Activated CD4-positive, alpha-beta T cell treated with anti-CD3 and anti-CD28 coated beads for 24 hours (primary cell): ENCODE results near the gene ASTN2.

Experiments used
- DNase-seq, 2 donors: peaks; one replicate each; pipeline ENCODE4 v3.0.0-alpha.2; 2020; ENCODE audit warnings: low read depth in 2 of 2

ASTN2 gene

DNA sequence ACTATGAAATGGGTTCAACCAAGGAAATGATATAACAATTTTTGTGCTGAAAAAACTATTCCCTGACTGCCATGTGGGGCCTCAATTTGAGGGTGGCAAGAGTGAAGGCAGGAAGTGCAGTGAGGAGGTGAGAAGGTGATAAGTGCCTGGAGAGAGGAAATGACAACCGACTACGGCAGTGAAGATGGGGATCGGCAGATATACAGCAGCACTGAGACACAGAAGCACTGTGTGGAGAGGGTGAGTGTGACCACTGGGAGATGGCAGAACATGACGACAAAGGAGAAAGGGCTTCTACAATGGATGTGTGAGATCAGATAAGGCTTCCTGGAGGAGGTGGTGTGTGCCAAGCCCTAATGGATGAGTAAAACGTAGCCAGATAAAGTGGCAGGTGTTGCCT, 456.0 kb downstream of the ASTN2 start:
- no peak for DNase-seq

DNA sequence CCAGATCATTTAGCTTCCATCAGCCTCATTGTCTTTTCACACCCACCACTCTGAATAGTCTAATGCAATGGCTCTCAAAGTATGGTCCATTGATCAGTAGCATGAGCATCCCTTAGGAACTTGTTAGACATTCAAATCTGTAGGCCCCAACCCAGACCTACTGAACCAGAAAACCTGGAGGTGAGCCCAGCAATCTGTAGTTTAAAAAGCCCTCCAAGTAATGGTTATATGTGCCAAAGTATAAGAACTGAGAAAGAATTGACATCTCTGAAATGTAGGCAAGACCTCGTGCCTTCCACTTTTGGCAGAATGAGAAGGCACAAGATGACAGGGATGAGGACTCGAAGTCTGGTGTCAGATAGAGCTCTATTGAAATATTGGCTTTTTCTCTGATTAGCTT, 460.1 kb downstream of the ASTN2 start:
- no peak for DNase-seq

DNA sequence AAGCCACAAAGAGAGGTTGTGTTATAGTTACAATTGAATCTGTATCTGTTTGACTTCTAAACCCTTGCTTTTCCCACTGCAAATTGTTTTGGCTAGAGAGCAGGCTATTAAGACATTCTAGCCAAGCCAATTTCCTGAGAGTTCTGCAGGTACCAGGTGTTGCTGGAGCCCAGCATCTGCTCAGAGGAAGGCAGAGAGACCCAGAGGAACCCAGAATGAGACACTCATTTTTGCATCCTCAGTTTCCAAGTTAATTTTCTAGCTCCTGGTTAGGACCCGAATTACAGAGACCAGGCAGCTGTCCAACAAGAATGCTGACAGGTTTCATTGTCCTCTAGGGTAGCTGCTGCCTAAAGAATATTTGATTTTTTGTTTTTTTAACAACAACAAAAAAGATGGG, 461.6 kb downstream of the ASTN2 start:
- DNase-seq = no peak

DNA sequence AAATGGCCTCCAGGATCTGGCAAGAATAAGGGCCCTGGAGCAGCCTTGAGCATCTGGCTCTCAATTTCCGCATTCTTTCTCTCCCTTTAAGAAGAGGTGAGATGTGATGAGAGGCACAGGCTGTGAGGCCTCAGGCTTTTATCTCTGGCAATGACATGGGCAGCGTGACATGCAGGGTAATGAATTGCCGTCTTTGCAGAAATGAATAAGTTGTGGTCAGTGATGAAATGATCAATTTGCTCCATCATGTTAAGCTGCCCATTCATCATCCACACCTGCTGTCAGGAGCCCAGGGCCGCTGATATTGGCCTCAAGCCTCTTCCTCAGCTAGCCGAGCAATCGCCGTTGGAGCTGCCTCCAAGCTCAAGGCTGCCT, 462.4 kb downstream of the ASTN2 start:
- no peak for DNase-seq

DNA sequence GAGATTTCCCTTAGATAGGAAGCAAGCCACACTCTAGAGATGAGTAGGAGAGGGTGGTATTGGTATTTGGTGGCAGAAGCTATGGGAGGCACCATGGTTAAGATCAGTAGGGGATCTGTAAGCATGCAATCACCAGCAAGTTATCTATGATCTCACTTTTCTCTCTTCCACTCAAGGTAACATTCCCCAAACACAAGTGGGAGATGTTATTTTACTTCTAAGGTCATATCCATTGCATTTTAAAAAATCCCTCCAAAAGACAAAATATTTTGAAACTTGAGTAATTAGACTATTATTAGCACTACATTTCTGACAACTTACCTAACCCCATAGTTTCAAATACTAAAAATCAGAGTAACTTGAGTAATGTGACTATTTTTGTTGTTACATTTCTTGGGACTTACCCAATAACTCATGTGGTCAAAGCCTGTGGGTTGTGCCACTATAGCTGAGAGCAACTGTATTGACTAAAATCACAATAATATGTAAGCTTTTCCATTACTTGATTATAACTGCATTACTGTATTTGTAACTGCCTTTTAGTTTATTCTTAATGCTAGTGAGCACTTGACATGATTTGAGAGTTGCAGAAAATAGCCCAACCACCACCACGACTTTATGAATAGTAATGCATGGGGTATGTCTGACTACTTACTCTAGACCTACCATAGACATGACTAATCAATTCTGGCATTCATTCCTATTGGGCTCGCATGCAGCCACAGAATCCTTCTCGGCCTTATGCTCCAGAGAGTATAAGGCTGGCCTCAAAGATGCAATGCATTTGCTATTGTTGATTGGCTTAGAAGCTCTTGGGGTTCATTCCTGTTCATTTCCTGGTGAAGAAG, 463.0 kb downstream of the ASTN2 start:
- DNase-seq = no peak

DNA sequence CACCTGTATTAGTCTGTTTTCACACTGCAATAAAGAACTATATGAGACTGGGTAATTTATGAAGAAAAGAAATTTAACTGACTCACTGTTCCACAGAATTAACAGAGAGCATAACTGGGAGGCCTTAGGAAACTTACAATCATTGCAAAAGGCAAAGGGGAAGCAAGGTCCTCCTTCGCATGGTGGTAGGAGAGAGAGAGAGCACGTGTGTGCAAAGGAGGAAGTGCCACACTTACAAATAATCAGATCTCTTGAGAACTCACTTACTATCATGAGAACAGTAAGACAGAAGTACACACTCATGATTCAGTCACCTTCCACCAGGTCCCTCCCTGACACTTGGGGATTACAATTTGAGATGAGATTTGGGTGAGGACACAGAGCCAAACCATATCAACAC, 469.0 kb downstream of the ASTN2 start:
- DNase-seq = no peak

DNA sequence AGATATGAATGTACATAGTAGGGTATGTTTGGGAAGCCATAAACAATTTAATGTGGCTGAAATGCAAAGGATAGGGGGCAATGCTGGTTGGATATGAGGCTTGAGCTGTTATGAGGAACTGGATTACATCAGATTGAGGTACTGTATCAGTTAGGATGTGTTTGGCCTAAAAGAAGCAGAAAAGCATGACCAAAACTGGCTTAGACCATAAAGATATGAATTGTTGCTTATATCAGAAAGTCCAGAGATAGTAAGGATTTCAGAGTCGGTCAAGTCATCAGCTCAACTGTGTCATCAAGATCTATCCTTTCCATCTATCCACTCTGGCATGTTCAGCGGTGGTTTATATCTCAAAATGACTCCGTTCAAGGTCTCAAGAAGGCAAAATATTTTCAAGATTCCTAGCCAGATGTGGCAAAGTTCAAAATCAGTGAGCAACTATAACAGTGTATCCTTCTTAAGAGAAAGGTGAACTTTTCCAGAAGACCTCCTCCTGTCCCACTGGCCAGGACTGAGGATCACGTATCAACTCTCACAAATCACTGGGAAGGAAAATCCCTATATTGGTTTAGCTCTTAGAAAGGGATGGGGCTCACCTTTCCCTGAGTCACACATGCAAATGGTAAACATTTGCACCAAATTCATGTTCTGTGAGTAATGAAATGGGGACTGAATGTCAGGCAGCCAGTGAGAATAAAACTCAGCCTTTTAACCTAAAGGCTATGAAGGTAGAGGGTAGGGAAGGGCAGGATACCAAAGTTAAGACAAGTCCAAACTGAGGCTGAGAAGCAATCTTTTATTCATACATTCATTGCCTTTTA, 469.9 kb downstream of the ASTN2 start:
- DNase-seq = no peak

DNA sequence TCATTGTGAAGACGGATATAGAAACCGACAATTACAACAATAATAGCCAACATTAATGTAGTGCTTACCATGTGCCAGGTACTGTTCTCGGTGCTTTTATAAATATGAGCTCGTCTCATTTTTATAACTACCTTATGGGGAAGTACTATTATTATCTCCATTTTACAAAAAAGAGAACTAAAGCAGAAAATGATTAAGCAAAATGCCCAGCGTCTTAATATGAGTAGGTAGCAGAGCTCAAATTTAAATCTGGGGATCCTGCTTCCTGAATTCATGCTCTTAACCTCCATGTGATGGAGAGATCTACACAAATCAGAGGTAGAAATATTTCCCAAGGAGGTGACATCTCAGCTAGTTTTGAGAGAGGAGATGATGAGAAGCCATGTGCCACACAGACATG, 470.9 kb downstream of the ASTN2 start:
- no peak for DNase-seq

DNA sequence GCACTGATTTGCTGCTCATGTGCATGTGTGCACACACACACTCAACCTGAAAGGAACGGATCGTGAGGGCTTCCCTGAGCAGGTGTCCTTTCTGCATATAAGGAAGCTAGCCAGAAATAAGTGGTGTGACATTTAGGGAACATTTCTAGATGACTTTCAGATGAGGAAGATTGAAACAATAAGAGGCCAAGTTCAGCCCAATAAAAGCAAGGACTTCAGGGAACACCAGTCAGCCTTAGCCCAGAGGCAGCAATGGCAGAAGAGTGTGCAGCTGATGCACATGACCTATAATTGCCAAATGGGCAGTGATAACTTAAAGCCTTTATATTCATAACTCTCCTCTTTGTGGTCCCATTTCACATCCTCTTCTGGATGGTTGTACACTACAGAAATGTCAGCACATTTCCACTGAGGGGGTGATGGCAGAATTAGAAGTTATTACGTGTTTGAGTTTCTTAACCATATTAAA, 472.2 kb downstream of the ASTN2 start:
- no peak for DNase-seq

DNA sequence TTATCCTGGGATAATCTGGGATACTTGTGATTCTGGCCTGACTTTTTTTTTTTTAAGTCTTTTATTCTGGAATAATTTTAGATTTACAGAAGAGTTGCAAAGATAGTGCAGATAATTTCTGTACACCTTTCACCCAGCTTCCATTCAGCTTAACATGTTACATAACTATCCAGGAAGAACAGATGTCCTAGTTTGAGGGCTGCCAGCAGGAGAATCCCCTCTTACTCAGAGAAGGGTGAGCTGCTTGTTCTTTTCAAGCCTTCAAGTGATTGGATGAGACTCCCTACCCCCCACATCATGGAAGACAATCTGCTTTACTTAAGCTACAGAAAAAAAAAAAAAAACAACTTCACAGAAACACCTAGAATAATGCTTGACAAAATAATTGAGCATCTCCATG, 473.6 kb downstream of the ASTN2 start:
- no peak for DNase-seq

DNA sequence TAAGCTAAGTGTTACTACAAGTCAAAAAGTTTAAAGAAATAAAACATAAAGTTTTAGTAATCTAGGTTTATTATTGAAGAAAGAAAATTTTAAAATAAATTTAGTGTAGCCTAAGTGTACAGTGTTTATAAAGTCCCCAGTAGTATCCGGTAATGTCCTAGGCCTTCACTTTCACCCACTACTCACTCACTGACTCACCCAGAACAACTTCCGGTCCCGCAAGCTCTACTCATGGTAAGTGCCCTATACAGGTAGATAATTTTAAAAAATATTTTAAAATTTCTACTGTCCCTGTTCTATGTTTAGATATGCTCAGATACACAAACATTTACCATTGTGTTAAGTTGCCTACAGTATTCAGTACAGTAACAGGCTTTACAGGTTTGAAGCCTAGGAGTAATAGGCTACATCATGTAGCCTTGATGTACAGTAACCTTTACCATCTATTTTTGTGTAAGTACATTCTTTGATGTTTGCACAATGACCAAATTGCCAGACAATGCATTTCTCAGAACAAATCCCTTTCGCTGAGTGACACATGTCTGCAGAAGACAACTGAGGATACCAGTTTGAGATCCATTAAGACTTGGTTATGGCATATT, 474.1 kb downstream of the ASTN2 start:
- no peak for DNase-seq

DNA sequence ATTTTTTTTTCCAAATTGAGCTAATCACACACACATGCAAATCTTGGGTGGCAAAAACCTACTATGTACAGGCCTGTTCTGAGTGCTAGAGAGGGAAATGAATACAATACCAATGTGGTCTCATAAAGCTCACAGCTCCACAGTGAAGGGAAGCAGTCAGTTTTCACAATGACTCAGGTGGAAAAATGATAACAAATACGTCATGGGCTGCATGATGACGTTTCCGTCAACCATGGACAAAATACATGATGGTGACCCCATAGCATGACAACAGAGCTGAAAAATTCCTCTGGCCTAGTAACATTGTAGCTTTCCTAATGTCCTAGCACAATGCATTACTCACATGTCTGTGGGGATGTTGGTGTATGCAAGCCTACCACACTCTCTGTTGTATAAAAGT, 475.2 kb downstream of the ASTN2 start:
- DNase-seq = no peak

DNA sequence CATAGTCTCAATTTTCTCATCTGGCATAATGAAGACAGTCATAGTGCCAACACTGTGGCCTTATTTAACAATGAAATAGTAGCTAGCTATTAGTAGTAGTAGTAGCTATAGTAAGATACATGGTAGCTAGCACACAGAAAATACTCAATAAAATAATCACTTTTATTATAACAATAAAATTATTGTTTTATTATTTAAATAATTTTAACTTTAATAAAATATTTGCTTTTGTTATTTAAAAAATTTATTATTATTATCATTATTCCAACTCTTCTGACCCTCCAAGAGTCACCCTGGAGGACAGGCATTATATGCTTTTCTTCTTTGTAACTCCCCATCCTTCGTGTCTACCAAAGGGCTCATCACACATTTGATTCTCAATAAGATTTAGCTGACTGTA, 475.7 kb downstream of the ASTN2 start:
- DNase-seq = no peak

DNA sequence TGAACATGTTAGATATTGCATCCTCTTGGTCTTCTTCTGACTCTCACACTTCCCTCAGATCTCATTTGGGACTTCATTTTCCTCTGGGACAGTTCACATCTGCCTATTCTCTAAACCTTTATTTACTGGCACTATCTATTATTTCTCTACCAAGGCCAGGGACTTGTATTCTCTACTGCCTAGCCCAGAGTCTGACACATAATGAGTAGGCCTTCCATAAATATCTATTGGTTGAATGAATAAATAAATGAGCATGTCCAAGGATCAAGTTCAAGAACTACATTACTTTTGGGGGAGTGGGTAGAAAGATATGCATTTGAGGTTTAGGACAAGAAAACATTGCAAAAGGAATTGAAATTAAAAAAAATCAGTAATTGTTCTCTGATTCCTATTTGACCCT, 477.5 kb downstream of the ASTN2 start:
- no peak for DNase-seq

DNA sequence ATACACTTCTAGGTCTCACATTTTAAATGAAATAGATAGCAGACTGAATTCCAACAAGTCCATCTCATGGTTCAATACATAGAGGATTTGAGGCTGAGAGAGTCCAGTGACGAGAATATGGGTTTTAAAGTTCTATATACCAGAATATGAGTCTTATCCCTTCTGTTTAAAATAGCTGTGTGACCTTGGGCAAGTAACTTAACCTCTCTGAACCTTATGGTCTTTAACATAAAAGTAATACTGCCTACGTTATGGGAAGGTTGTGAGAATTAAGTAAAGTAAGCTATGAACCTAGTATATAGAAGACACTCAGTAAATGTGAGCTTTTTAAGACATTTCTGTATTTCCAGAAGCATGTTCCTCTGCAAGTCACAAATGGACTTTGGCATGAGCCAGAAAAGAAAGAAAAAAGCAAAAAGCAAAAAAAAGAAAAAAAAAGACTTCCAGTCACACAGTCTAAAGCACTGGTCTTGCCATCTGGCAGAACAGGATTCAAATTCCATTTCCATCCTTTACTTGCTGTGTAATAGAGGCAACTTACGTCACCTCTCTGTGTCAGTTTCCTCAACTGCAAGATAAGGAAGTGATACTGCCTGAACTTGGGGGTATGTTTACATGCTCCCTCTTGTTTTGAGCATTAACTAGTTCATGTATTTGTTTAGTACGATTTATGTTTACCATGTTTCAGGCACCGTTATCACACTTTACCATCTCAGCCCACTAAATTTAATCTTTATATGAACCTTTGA, 479.5 kb downstream of the ASTN2 start:
- DNase-seq = no peak

DNA sequence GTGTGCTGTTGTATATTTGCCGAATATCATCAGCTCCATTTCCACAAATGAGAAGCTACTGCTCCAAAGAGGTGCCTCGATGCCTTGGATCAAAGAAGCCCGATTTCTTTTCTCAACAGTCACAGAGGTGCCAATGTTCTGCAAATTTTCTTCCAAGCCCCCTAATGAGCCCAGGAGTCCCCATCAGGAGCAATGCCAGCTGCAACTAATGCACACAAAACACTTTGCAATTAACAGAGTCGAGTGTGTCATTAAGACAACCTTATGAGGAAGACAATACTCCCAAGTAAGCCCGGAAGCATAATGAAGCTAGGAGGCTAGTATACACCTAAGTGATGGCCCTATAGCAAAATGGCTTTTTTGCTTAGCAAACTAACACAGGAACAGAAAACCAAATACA, 480.7 kb downstream of the ASTN2 start:
- DNase-seq = no peak

DNA sequence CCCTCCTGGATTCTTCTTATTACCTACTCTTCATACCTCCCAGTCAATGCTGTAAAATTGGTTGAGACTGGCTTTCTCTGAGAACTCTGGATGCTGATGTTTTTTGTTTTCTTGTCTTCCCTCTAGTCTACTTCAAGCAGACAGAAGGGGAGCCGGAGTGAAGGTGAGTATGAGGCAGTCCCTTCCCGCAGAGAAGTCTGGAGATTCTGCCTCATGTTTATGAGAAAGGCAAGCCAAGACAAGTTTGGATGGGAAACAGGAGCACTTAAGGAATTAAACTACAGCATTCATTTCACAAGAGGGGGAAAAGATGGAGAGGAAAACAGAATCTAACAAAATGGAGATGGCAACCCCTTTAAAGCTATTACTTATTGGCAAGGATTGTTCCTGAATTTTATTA, 481.6 kb downstream of the ASTN2 start:
- no peak for DNase-seq

DNA sequence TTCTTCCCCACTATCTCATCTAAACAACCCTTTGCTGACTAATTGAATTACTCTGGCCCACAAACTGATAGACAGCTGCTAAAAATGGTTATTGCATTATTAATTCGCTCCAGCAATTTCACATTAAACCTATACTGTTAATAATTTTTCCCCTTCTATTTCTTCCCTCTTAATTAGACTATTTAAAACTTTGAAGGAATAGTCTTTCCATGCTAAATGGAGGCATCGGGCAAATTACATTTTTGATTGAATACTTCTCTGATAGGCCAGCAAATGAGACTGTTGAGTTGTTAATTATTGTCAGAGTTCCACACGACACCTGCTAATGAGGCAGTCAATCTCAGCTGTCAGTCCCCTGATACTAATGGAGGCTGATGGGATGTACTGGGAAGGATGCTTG, 485.2 kb downstream of the ASTN2 start:
- no peak for DNase-seq

DNA sequence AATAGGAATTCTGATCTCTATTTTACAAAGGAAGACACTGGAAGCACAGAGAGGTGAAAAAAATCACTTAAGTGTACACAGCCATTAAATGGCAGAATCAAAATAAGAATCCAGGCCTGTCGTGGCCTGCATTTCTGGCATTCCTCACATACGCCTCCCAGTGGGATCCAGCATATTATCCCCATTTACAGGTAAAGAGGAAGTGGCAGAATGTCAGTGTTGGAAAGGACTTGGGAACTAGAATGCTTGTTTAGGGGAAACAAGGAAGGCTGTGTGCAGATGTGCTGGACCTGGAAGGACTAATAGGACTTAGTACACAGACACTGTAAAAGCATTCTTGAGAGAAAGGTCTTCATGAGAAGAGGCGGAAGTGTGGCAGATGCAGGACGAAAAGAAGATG, 486.0 kb downstream of the ASTN2 start:
- DNase-seq = no peak

DNA sequence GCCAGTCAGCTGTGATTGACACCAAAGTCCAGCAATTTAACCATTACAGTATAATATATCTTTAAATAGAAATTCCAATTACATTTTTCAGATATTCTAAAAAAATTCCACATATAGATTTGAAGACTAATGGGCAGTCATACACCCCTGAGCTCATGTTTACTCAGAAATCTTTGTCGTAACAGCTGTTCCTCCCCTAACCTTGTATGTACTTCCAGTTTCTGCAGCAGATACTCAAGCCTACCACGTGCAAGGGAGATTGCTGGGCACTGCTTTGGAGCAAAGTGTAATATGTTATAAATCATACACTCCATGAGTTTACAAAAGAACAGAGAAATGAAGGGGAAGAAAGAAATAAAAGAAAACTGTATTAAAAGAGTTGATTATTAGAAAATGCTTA, 486.6 kb downstream of the ASTN2 start:
- DNase-seq = no peak

DNA sequence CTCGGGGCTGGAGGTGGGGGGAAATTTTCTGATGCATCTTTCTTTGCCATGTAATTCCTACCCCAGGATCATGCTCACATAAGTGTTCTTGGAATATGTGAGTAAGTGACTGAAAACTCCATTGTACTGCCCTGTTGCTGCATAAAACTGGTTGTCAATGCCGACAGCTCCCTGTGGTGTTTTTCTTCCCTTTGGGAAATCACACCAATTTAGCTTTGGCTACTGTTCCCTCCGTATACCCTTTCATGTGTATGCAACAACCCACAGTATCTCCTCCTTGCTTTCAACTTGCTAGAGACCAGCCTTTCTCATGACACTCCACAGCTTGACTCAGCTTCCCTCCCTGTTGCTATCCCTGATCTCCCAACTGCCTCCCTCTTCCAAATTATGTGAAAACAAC, 487.1 kb downstream of the ASTN2 start:
- DNase-seq = no peak

DNA sequence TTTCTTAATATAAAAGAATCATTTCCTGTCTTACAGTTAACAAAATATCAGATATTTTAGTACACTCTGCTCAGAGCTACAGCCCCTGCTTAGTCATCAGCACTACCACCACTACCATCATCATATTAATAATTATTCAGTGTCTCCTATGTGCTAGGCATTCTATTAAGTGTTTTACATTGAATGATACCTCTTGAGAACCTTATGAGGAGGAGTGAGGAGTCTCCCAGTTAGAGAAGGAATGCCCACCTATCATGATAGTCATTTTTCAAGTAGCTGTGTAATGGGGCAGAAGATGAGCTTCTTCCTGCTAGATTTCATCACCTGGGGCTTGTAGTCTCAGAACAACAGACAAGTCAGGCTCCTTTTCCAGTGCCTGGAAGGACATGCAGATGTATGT, 489.7 kb downstream of the ASTN2 start:
- no peak for DNase-seq
